Measurements from ENCODE around the gene HNRNPA3. TPM values are rescaled to one million over a fixed set of nuclear protein-coding genes. Genes with fewer than 3 reads are reported as not detected.
A peak's percentile ranks its signal among the peaks of the same experiment; 100 is the strongest.
"Not testable (repeated sequence)": the region's sequence is repeated elsewhere in the genome, so short reads cannot be mapped to it uniquely, and the experiment has no call there.

Gene HNRNPA3
- total and polyA plus RNA-seq, 4 donors: 118 to 178 (median 144) TPM

DNA sequence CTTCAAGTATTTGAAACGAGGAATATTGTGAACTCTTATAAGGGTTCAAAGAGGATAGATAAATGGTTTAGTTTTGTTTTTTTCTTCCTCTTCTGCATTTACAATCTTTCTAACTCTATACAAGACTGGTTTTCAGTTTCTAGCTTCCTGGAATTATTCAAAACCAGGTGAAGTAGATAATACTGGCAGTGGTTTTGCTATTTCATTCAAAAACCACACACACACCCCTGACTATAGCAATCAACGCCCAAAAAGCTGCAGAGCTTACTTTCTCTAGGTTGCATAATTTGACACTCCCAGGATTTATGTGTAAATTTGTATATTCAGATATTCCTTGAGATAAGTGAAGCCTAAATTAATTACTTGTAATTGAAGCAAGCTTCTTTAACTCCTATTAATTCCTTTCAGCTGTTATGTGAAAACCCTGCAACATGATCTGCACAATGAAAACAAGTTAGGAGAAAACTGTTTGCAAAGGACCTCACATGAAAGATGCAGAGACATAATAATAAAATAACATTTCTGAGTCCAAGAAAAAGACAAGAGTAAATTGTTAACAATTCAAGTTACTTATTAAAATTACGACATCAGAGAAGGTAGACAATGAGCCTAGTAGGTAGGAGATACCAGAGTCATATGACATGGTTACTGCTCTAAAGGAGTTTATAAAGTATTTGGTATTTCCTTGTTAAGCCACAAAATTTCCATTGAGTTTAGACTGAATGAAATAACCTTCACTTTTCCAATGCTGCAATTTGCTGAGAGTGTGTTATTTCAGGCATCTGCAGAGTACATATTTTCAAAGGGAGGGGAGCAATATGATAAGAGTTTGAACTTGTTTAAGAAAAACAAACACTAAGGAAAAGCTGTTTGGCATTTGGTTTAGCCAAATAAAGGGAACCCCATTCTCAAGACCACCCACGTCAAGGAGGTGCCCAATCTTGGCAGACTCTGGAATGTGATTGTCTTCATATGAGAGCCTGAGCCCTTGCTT is 53.5 kb downstream of the HNRNPA3 start:
- no peak for ATAC-seq (ENCODE audit: low FRiP score)
- peak overlapping the region in 1 of 2 donors; percentile 28 for H3K27ac ChIP-seq (ENCODE audit: low read depth in 1 of 2, low read length in 2 of 2)
- intact Hi-C loops (cut with DNase I): loop anchor here (2.0 to 10.0 kb wide), 4 partner anchors 53 to 101 kb away; partner anchors contain the start of gene HNRNPA3 (in 1 of the 2)

DNA sequence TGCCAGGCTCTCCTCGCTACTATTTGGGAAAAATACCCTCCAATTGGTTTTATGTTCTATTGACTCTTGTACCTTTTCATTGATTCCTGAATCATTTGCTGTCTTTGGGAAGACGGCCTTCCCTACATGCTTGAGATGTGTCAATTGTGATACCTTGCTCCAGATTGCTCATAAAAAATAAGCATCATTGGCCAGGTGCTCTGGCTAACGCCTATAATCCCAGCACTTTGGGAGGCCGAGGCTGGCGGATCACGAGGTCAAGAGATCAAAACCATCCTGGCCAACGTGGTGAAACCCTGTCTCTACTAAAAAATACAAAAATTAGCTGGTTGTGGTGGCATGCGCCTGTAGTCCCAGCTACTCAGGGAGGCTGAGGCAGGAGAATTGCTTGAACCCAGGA is 54.4 kb downstream of the HNRNPA3 start:
- intact Hi-C loops (cut with DNase I): loop anchor here in 1 of 2 donors (5.0 to 10.0 kb wide), 2 partner anchors 65 to 102 kb away; no protein-coding TSS in a partner anchor
- 94 to 95% methylated on average over 8 of the region's 8 CpGs for WGBS, 2 donors
- not testable (repeated sequence) for H3K27me3 ChIP-seq (ENCODE audit: control insufficient read depth in 1 of 2, insufficient read depth in 2 of 2, low read length in 1 of 2); H3K36me3 ChIP-seq (ENCODE audit: control insufficient read depth in 1 of 2, insufficient read depth in 2 of 2, low read length in 1 of 2); H3K4me1 ChIP-seq (ENCODE audit: control insufficient read depth in 1 of 2, insufficient read depth in 2 of 2, low read length in 2 of 2); DNase-seq; ATAC-seq (ENCODE audit: low FRiP score); H3K9me3 ChIP-seq (ENCODE audit: control insufficient read depth, low read length); H3K4me3 ChIP-seq (ENCODE audit: low read length in 2 of 2)
- H3K27ac ChIP-seq (ENCODE audit: low read depth in 1 of 2, low read length in 2 of 2): peak overlapping the region in 1 of 2 donors; percentile 28

More for the DNA sequence above, 53.5 kb downstream of the HNRNPA3 start:
- H3K27me3 ChIP-seq (ENCODE audit: control insufficient read depth in 1 of 2, insufficient read depth in 2 of 2, low read length in 1 of 2): no peaks in the 10 kb centered on the region
- no peak for DNase-seq
- H3K9me3 ChIP-seq (ENCODE audit: control insufficient read depth, low read length): no peaks in the 10 kb centered on the region
- no peak overlapping the region for H3K4me3 ChIP-seq (ENCODE audit: low read length in 2 of 2)
- no peaks in the 10 kb centered on the region for H3K4me1 ChIP-seq (ENCODE audit: control insufficient read depth in 1 of 2, insufficient read depth in 2 of 2, low read length in 2 of 2)
- H3K36me3 ChIP-seq (ENCODE audit: control insufficient read depth in 1 of 2, insufficient read depth in 2 of 2, low read length in 1 of 2): no peaks in the 10 kb centered on the region
- WGBS, 2 donors: 10 to 13% methylated on average over 4 of the region's 4 CpGs

DNA sequence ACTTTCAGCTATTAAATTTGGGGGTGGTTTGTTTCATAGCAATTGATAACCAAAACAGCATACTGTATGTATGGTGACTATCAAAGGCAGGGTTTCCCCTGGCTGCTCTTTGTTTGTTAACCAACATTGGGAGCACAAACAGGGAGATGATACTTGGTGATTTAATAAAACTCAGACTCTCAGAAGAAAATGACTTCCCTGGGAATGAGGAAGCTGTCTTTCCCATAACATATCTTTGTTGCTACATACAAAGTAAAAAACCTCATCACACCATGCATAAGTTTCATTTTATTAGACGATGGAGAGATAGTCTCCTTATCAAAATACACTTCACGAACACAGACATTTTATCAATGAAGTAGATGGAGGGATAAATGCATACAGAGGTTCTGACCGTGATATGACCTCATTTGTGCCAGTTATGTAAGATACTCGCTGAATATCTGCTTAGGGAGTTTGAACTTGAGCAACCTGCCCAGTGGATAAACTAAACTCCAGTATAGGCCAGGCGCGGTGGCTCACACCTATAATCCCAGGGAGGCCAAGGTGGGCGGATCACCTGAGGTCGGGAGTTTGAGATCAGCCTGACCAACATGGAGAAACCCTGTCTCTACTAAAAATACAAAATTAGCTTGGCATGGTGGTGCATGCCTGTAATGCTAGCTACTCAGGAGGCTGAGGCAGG is 55.7 kb downstream of the HNRNPA3 start:
- intact Hi-C loops (cut with DNase I): loop anchor here in 1 of 2 donors (5.0 to 10.0 kb wide), 2 partner anchors 64 to 104 kb away; no protein-coding TSS in a partner anchor
- Histone ChIP-seq H3K4me3 (ENCODE audit: low read length in 2 of 2) (no peak overlapping the region), H3K4me1 (ENCODE audit: control insufficient read depth in 1 of 2, insufficient read depth in 2 of 2, low read length in 2 of 2) (no peaks in the 10 kb centered on the region), H3K36me3 (ENCODE audit: control insufficient read depth in 1 of 2, insufficient read depth in 2 of 2, low read length in 1 of 2) (no peaks in the 10 kb centered on the region), H3K27ac (ENCODE audit: low read depth in 1 of 2, low read length in 2 of 2) (no peak overlapping the region), H3K9me3 (ENCODE audit: control insufficient read depth, low read length) (no peaks in the 10 kb centered on the region), H3K27me3 (ENCODE audit: control insufficient read depth in 1 of 2, insufficient read depth in 2 of 2, low read length in 1 of 2) (no peaks in the 10 kb centered on the region)
- WGBS, 2 donors: 89 to 91% methylated on average over 8 of the region's 8 CpGs
- no peak for ATAC-seq (ENCODE audit: low FRiP score)
- no peak for DNase-seq

DNA sequence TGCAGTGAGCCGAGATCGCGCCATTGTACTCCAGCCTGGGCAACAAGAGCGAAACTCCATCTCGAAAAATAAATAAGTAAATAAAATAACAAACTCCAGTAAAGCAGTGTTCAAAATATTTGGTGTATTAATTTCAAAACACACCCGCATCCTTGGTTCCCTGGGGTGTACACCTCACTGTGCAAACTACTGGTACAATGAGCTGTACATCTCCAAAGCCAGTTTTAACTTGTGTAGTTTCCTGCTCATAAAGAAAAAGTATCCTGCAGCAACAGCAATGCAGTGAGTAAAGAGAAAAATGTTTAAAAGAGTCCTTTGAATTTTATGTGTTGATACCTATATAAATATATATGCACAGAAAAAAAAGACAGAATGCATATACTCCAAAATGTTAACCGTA is 56.3 kb downstream of the HNRNPA3 start:
- WGBS, 2 donors: 96 to 97% methylated on average over 7 of the region's 7 CpGs
- intact Hi-C loops (cut with DNase I): loop anchor here in 1 of 2 donors (5.0 to 10.0 kb wide), 2 partner anchors 63 to 104 kb away; no protein-coding TSS in a partner anchor
- no peaks in the 10 kb centered on the region for H3K36me3 ChIP-seq (ENCODE audit: control insufficient read depth in 1 of 2, insufficient read depth in 2 of 2, low read length in 1 of 2)
- no peaks in the 10 kb centered on the region for H3K9me3 ChIP-seq (ENCODE audit: control insufficient read depth, low read length)
- no peaks in the 10 kb centered on the region for H3K27me3 ChIP-seq (ENCODE audit: control insufficient read depth in 1 of 2, insufficient read depth in 2 of 2, low read length in 1 of 2)
- no peak overlapping the region for H3K4me3 ChIP-seq (ENCODE audit: low read length in 2 of 2)
- no peak overlapping the region for H3K27ac ChIP-seq (ENCODE audit: low read depth in 1 of 2, low read length in 2 of 2)
- DNase-seq: no peak
- H3K4me1 ChIP-seq (ENCODE audit: control insufficient read depth in 1 of 2, insufficient read depth in 2 of 2, low read length in 2 of 2): no peaks in the 10 kb centered on the region
- no peak for ATAC-seq (ENCODE audit: low FRiP score)

DNA sequence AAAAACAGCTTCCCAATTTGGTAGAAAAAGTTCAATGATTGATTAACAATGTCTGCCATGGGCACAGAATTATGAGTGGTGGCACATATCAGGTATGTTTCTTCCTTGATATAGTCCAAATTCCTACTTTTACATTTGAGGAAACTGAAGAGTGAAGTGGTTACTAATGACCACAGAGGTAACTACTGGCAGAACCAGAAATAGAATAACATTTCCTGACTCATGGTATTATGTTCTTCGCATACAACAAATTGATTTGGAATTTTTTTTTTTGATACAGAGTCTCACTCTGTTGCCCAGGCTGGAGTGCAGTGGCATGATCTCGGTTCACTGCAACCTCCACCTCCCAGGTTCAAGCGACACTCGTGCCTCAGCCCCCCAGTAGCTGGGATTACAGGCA is 57.9 kb downstream of the HNRNPA3 start:
- intact Hi-C loops (cut with DNase I): no loop called here
- Histone ChIP-seq H3K4me1 (ENCODE audit: control insufficient read depth in 1 of 2, insufficient read depth in 2 of 2, low read length in 2 of 2) (no peaks in the 10 kb centered on the region), H3K27ac (ENCODE audit: low read depth in 1 of 2, low read length in 2 of 2) (no peak overlapping the region), H3K36me3 (ENCODE audit: control insufficient read depth in 1 of 2, insufficient read depth in 2 of 2, low read length in 1 of 2) (no peaks in the 10 kb centered on the region), H3K27me3 (ENCODE audit: control insufficient read depth in 1 of 2, insufficient read depth in 2 of 2, low read length in 1 of 2) (no peaks in the 10 kb centered on the region), H3K9me3 (ENCODE audit: control insufficient read depth, low read length) (no peaks in the 10 kb centered on the region), H3K4me3 (ENCODE audit: low read length in 2 of 2) (no peak overlapping the region)
- DNase-seq (no peak), ATAC-seq (ENCODE audit: low FRiP score) (no peak)
- 88 to 95% methylated on average over 4 of the region's 4 CpGs for WGBS, 2 donors

DNA sequence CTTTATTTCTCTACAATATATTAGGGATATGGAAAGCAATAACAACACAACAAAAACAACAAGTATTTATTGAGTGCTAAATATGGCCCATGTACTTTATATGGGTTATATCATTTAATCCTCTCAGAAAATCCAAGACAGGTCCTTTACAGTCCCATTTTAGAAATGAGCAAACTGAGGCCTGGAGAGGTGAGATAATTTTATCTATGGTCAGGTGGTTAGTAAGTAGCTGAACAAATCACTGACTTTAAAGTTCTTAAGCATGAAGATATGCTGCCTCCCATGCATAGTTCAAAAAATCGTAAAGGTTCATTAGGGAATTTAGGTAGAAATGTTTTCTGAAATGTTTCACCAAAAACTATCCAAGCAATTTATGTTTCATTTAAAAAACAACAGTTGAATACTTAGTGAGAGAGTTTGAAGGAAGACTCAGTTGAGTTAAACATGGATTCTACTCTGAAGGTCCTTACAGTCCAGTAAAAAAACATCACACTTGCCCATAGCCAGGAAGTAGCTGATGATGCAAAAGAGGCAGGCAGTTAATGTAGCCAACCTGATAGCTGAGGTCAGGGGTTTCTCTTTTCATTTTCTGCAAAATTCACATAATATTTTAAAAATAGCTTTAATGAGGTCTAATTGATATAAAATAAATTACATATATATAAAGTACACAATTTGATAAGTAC is 59.5 kb downstream of the HNRNPA3 start:
- Histone ChIP-seq H3K4me3 (ENCODE audit: low read length in 2 of 2) (no peak overlapping the region), H3K4me1 (ENCODE audit: control insufficient read depth in 1 of 2, insufficient read depth in 2 of 2, low read length in 2 of 2) (no peaks in the 10 kb centered on the region), H3K9me3 (ENCODE audit: control insufficient read depth, low read length) (no peaks in the 10 kb centered on the region), H3K27me3 (ENCODE audit: control insufficient read depth in 1 of 2, insufficient read depth in 2 of 2, low read length in 1 of 2) (no peaks in the 10 kb centered on the region), H3K36me3 (ENCODE audit: control insufficient read depth in 1 of 2, insufficient read depth in 2 of 2, low read length in 1 of 2) (no peaks in the 10 kb centered on the region), H3K27ac (ENCODE audit: low read depth in 1 of 2, low read length in 2 of 2) (no peak overlapping the region)
- ATAC-seq (ENCODE audit: low FRiP score) (no peak), DNase-seq (no peak)
- intact Hi-C loops (cut with DNase I): no loop called here
- 97 to 100% methylated on average over 1 of the region's 1 CpG for WGBS, 2 donors

DNA sequence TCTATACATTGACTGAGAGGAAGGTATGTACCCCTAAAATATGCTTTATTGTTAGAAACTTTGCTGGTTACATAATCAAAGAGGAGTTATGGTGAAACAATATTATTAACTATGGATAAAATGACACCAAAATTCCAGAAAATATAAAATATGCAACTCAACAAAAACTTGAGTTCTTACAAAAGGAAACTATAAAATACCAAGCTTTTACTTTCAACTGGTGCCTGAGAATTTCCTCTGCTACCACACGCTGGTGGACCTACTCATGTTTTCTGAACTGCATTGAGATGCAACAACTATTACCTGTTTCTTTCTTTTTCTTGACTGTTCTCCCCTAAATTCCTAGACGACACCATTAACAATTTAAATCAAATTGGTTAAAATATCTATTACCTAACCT is 60.2 kb downstream of the HNRNPA3 start:
- Histone ChIP-seq H3K9me3 (ENCODE audit: control insufficient read depth, low read length) (no peaks in the 10 kb centered on the region), H3K36me3 (ENCODE audit: control insufficient read depth in 1 of 2, insufficient read depth in 2 of 2, low read length in 1 of 2) (no peaks in the 10 kb centered on the region), H3K4me3 (ENCODE audit: low read length in 2 of 2) (no peak overlapping the region), H3K27ac (ENCODE audit: low read depth in 1 of 2, low read length in 2 of 2) (no peak overlapping the region), H3K27me3 (ENCODE audit: control insufficient read depth in 1 of 2, insufficient read depth in 2 of 2, low read length in 1 of 2) (no peaks in the 10 kb centered on the region), H3K4me1 (ENCODE audit: control insufficient read depth in 1 of 2, insufficient read depth in 2 of 2, low read length in 2 of 2) (no peaks in the 10 kb centered on the region)
- 69 to 79% methylated on average over 2 of the region's 2 CpGs for WGBS, 2 donors
- intact Hi-C loops (cut with DNase I): no loop called here
- ATAC-seq (ENCODE audit: low FRiP score): no peak
- DNase-seq: no peak

DNA sequence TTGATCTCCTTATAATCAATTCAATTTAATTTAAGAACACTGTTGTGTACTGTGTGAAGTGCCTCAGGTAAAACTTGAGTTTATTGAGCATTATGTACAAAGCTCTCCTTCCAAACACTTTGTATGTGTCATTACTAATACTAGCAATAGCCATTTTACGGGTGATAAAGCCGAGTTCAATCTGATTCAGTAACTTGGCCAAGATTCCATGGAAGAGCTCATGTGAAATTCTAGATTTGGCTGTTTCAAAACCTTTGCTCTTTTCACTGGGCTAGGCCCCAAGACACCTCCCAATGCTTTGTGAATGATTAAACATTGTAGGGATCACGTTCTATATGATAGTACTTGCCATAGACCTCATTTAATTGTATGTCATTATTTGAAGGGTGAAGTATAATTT is 60.8 kb downstream of the HNRNPA3 start:
- H3K36me3 ChIP-seq (ENCODE audit: control insufficient read depth in 1 of 2, insufficient read depth in 2 of 2, low read length in 1 of 2): no peaks in the 10 kb centered on the region
- peak overlapping the region in 1 of 2 donors; percentile 57 for H3K27ac ChIP-seq (ENCODE audit: low read depth in 1 of 2, low read length in 2 of 2)
- intact Hi-C loops (cut with DNase I): no loop called here
- H3K9me3 ChIP-seq (ENCODE audit: control insufficient read depth, low read length): no peaks in the 10 kb centered on the region
- WGBS, 2 donors: 21 to 29% methylated on average over 3 of the region's 3 CpGs
- H3K4me1 ChIP-seq (ENCODE audit: control insufficient read depth in 1 of 2, insufficient read depth in 2 of 2, low read length in 2 of 2): no peaks in the 10 kb centered on the region
- ATAC-seq (ENCODE audit: low FRiP score) (peak; percentile 13), DNase-seq (no peak)
- no peaks in the 10 kb centered on the region for H3K27me3 ChIP-seq (ENCODE audit: control insufficient read depth in 1 of 2, insufficient read depth in 2 of 2, low read length in 1 of 2)
- H3K4me3 ChIP-seq (ENCODE audit: low read length in 2 of 2): no peak overlapping the region
